B cell (primary cell): ENCODE measurements around the gene NWD2. TPM values are rescaled to one million over a fixed set of nuclear protein-coding genes. Genes with fewer than 3 reads are reported as not detected.

ENCODE experiments used
- ATAC-seq: fragments of 200-7000 bp; cut with Tn5 transposase; one replicate; pipeline ENCODE4 v1.10.0; 2021; ENCODE audit warnings: low read depth, mild to moderate bottlenecking, moderate number of reproducible peaks, moderate library complexity
- CTCF ChIA-PET: fragments of 350-600 bp; sonication (Branson Sonifier 250); formaldehyde crosslinking; loops from one replicate; lab custom pipeline; 2021; ENCODE audit warnings: antibody characterized with exemption, inconsistent platforms; lab: Charles Lee
- POLR2A ChIA-PET: fragments of 350-600 bp; sonication (Branson Sonifier 250); formaldehyde crosslinking; loops from one replicate; lab custom pipeline; 2021; ENCODE audit warnings: antibody characterized with exemption; lab: Charles Lee
- DNase-seq: peaks from one replicate; pipeline ENCODE4 v3.0.0; 2013
- H2AFZ ChIP-seq: 2 replicates; pipeline ENCODE4 v1.6.1; 2012; ENCODE audit warnings: mild to moderate bottlenecking, low read depth, low read length; ENCODE audit not compliant: insufficient read depth, poor library complexity, severe bottlenecking
- H3K27ac ChIP-seq, 2 donors: 1 replicate in 1 of 2; 2 replicates in 1 of 2; pipeline ENCODE4 v1.5.1; 2012 to 2013; ENCODE audit warnings: low read length in 2 of 2, mild to moderate bottlenecking in 2 of 2, moderate library complexity in 1 of 2
- H3K27me3 ChIP-seq, 4 experiments: fragments of 200-600 bp in 1 of 4; sonication (generic) in 1 of 4; replicated peaks in 1 of 4; 1 replicate in 2 of 4; 2 replicates in 2 of 4; pipeline versions ENCODE4 v1.6.1 to v1.7.0; 2013 to 2016; ENCODE audit warnings: low read length in 3 of 4, mild to moderate bottlenecking in 2 of 4, mixed read lengths in 1 of 4, moderate library complexity in 1 of 4; ENCODE audit not compliant: insufficient read depth in 4 of 4, control insufficient read depth in 3 of 4; ENCODE audit errors: control extremely low read depth in 1 of 4
- H3K36me3 ChIP-seq, 2 experiments: replicated peaks in 1 of 2; 1 replicate in 1 of 2; 2 replicates in 1 of 2; pipeline versions ENCODE4 v1.6.1 to v1.7.1; 2013; ENCODE audit warnings: low read length in 1 of 2; ENCODE audit not compliant: insufficient read depth in 2 of 2, control insufficient read depth in 1 of 2; ENCODE audit errors: control extremely low read depth in 1 of 2, extremely low read depth in 1 of 2
- H3K4me1 ChIP-seq, 2 donors: fragments of 200-600 bp in 1 of 2; sonication (generic) in 1 of 2; 1 replicate in 1 of 2; 2 replicates in 1 of 2; pipeline versions ENCODE4 v1.5.1 to v1.6.1; 2013 to 2017; ENCODE audit warnings: low read length in 2 of 2; ENCODE audit not compliant: control insufficient read depth in 2 of 2, insufficient read depth in 2 of 2
- H3K4me2 ChIP-seq: replicated peaks from 2 replicates; pipeline ENCODE3; 2012; ENCODE audit warnings: mild to moderate bottlenecking, low read depth, low read length; ENCODE audit not compliant: poor library complexity, severe bottlenecking
- H3K4me3 ChIP-seq, 5 experiments: fragments of 200-600 bp in 1 of 5; sonication (generic) in 1 of 5; 1 replicate in 3 of 5; 2 replicates in 2 of 5; pipeline versions ENCODE4 v1.5.1 to v1.7.0; 2011 to 2016; ENCODE audit warnings: low read length in 4 of 5, mild to moderate bottlenecking in 4 of 5, low read depth in 2 of 5, control low read depth in 1 of 5, moderate library complexity in 1 of 5; ENCODE audit not compliant: insufficient read depth in 1 of 5; ENCODE audit errors: control extremely low read depth in 1 of 5, extremely low read depth in 1 of 5
- H3K79me2 ChIP-seq: fragments of 200-600 bp; sonication (generic); one replicate; pipeline ENCODE4 v1.6.0; 2016; ENCODE audit warnings: low read length; ENCODE audit not compliant: control insufficient read depth, insufficient read depth
- H3K9ac ChIP-seq: fragments of 200-600 bp; sonication (generic); 2 replicates; pipeline ENCODE4 v1.6.1; 2017; ENCODE audit warnings: mild to moderate bottlenecking, low read length, moderate library complexity
- H3K9me3 ChIP-seq, 3 donors: one replicate each; pipeline versions ENCODE4 v1.6.1 to v1.7.1; 2013; ENCODE audit warnings: low read length in 2 of 3; ENCODE audit not compliant: control insufficient read depth in 2 of 3, insufficient read depth in 1 of 3; ENCODE audit errors: control extremely low read depth in 1 of 3
- H4K20me1 ChIP-seq: 2 replicates; pipeline ENCODE4 v1.6.0; 2012; ENCODE audit warnings: mild to moderate bottlenecking, low read length; ENCODE audit not compliant: insufficient read depth, control insufficient read depth, poor library complexity, severe bottlenecking
- H3K27ac Mint-ChIP-seq: one replicate; pipeline ENCODE4 v1.8.0; 2021; ENCODE audit warnings: mixed read lengths
- H3K27me3 Mint-ChIP-seq: one replicate; pipeline ENCODE4 v1.8.0; 2021; ENCODE audit warnings: mixed read lengths
- H3K4me1 Mint-ChIP-seq: one replicate; pipeline ENCODE4 v1.8.0; 2021; ENCODE audit warnings: mixed read lengths
- H3K4me3 Mint-ChIP-seq: one replicate; pipeline ENCODE4 v1.8.0; 2021; ENCODE audit warnings: mixed read lengths
- H3K9me3 Mint-ChIP-seq: one replicate; pipeline ENCODE4 v1.8.0; 2022; ENCODE audit warnings: mixed read lengths; ENCODE audit not compliant: insufficient read depth
- CTCF ChIP-seq: fragments of 200-600 bp; IDR thresholded peaks from one replicate; pipeline ENCODE4 v1.8.0; 2022; ENCODE audit warnings: antibody characterized with exemption, mild to moderate bottlenecking
- EZH2 ChIP-seq: IDR thresholded peaks from 2 replicates; pipeline ENCODE4 v1.6.1; 2012; ENCODE audit warnings: borderline replicate concordance, low read depth, mild to moderate bottlenecking, moderate library complexity, low read length; ENCODE audit not compliant: insufficient read depth, poor library complexity, severe bottlenecking
- WGBS: methylation state at CpG from one replicate; pipeline ENCODE4 v1.1.5; 2013; ENCODE audit warnings: missing lambda C conversion rate; ENCODE audit not compliant: insufficient coverage; 5-methylcytosine and 5-hydroxymethylcytosine counted together
- intact Hi-C: fragments of 100-400 bp; cut with micrococcal nuclease; formaldehyde crosslinking; loops from one replicate; pipeline ENCODE4 v1.10.0; 2022
- polyA plus RNA-seq: library from polyadenylated mRNA; depleted of rRNA; stranded (reverse); fragments of >200 nt; gene quantifications from 2 replicates; pipeline ENCODE4 v1.2.3, GENCODE V29; 2012
- total RNA-seq, 2 donors: library from RNA; stranded (reverse); fragments of 120-200 nt in 1 of 2; gene quantifications; 1 replicate in 1 of 2; 2 replicates in 1 of 2; pipeline versions ENCODE4 v1.2.3 to v1.2.4, GENCODE V29; 2013 to 2022

The NWD2 gene
- total and polyA plus RNA-seq, 2 donors (not counting 1 experiment from before 2014, with no cell fraction given) = not detected

DNA sequence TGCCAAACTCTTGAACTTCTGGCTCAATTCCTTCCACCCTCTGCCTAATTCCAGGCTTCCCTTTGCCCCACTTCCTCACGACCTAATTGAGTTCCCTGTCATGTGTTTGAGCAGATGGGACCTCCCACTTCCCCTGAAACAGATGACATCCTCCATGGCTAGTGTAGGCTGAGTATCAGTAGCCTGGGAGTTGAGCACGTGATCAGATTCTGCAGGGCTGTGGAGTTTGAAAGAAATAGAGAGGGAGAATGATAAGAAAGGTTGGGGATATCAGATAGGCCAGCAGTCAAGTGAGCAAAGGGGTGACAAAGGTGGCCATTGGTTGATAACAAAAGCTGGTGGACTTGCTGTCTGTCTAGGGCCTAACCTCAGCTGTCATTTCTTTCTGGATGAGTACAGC, 18.8 kb upstream of the NWD2 start:
- 30% methylated on average over 1 of the region's 2 CpGs for WGBS
- H3K9ac ChIP-seq = no peak overlapping the region
- no peak overlapping the region for H3K27ac Mint-ChIP-seq
- no peaks in the 10 kb centered on the region for H3K27me3 ChIP-seq
- H4K20me1 ChIP-seq = no peaks in the 10 kb centered on the region
- DNase-seq = no peak
- no peak overlapping the region for H3K4me3 ChIP-seq
- POLR2A ChIA-PET = no interaction called here
- no peaks in the 10 kb centered on the region for H3K9me3 ChIP-seq
- no peak for ATAC-seq
- no peaks in the 10 kb centered on the region for H3K9me3 Mint-ChIP-seq
- H3K4me1 Mint-ChIP-seq = no peaks in the 10 kb centered on the region
- no peak overlapping the region for H3K4me2 ChIP-seq
- H3K27ac ChIP-seq = no peak overlapping the region
- no peak overlapping the region for H2AFZ ChIP-seq
- TF ChIP-seq EZH2 = no peak
- TF ChIP-seq CTCF = no peak
- CTCF ChIA-PET = no interaction called here
- intact Hi-C loops = no loop called here
- no peak overlapping the region for H3K4me3 Mint-ChIP-seq
- H3K79me2 ChIP-seq = no peaks in the 10 kb centered on the region
- no peaks in the 10 kb centered on the region for H3K36me3 ChIP-seq
- no peaks in the 10 kb centered on the region for H3K27me3 Mint-ChIP-seq
- no peaks in the 10 kb centered on the region for H3K4me1 ChIP-seq

GRCh38 chr4:37232315-37232714, 12.2 kb upstream of the NWD2 start:
- no CpG with 5 or more reads among the region's 1 CpG for WGBS
- CTCF ChIA-PET = no interaction called here
- POLR2A ChIA-PET = no interaction called here
- TF ChIP-seq CTCF (no peak), EZH2 (no peak)
- Histone ChIP-seq H3K4me3 (no peak overlapping the region), H3K4me2 (no peak overlapping the region), H3K27me3 (no peaks in the 10 kb centered on the region), H4K20me1 (no peaks in the 10 kb centered on the region), H3K9me3 (no peaks in the 10 kb centered on the region), H3K4me1 (no peaks in the 10 kb centered on the region), H3K27ac (no peak overlapping the region), H3K36me3 (no peaks in the 10 kb centered on the region), H3K9ac (no peak overlapping the region), H3K79me2 (no peaks in the 10 kb centered on the region), H2AFZ (no peak overlapping the region)
- no peak for ATAC-seq
- no peaks in the 10 kb centered on the region for H3K9me3 Mint-ChIP-seq
- DNase-seq = no peak
- no peaks in the 10 kb centered on the region for H3K4me1 Mint-ChIP-seq
- intact Hi-C loops = no loop called here
- H3K27me3 Mint-ChIP-seq = peaks cover 15% of the 10 kb centered on the region
- H3K4me3 Mint-ChIP-seq = no peak overlapping the region
- no peak overlapping the region for H3K27ac Mint-ChIP-seq
